K562 (cell line): Measurements from ENCODE around the gene STT3B. TPM values are rescaled to one million over a fixed set of nuclear protein-coding genes. Genes with fewer than 3 reads are reported as not detected.
A peak's percentile ranks its signal among the peaks of the same experiment; 100 is the strongest.

Experiments
- ADNP ChIP-seq: fragments of 200-800 bp; sonication (Bioruptor generic); IDR thresholded peaks from 2 replicates; pipeline ENCODE4 v1.6.1; 2016; ENCODE audit warnings: missing genetic modification characterization, missing compliant biosample characterization
- ARID1B ChIP-seq: fragments of 450-650 bp; IDR thresholded peaks from 2 replicates; pipeline ENCODE4 v1.6.1; 2016; ENCODE audit warnings: antibody characterized with exemption, mild to moderate bottlenecking, inconsistent platforms
- CBX3 ChIP-seq, 2 experiments: IDR thresholded peaks; 1 replicate in 1 of 2; 2 replicates in 1 of 2; pipeline ENCODE4 v1.6.1; 2012; ENCODE audit warnings: inconsistent platforms in 2 of 2, low read length in 2 of 2, borderline replicate concordance in 1 of 2, control low read depth in 1 of 2
- FOXP1 ChIP-seq: sonication (generic); formaldehyde crosslinking; IDR thresholded peaks from 2 replicates; pipeline ENCODE4 v1.8.0; 2022; ENCODE audit warnings: mild to moderate bottlenecking, missing genetic modification reagents
- HDAC1 ChIP-seq, 2 experiments: fragments of 450-650 bp; IDR thresholded peaks; 2 replicates each; pipeline ENCODE4 v1.6.1; 2016 to 2017; ENCODE audit warnings: inconsistent platforms in 1 of 2, mild to moderate bottlenecking in 1 of 2, moderate library complexity in 1 of 2
- HDAC3 ChIP-seq: fragments of 450-650 bp; IDR thresholded peaks from 2 replicates; pipeline ENCODE4 v1.6.1; 2018; ENCODE audit warnings: borderline replicate concordance, mild to moderate bottlenecking, moderate library complexity; ENCODE audit not compliant: partially characterized antibody
- HSF4 ChIP-seq: fragments of 250-450 bp; sonication (Bioruptor Pico); IDR thresholded peaks from 2 replicates; pipeline ENCODE4 v2.1.2; 2022; ENCODE audit warnings: mild to moderate bottlenecking, moderate library complexity, borderline replicate concordance
- MED1 ChIP-seq: sonication (generic); formaldehyde crosslinking; IDR thresholded peaks from 2 replicates; pipeline ENCODE4 v1.8.1; 2023; ENCODE audit warnings: missing genetic modification reagents, borderline replicate concordance
- NFYB ChIP-seq: IDR thresholded peaks from 2 replicates; pipeline ENCODE4 v1.6.1; 2011; ENCODE audit warnings: mild to moderate bottlenecking, moderate library complexity; ENCODE audit not compliant: insufficient read length; ENCODE audit errors: extremely low read depth
- ZKSCAN8 ChIP-seq: fragments of 200-800 bp; sonication (Bioruptor generic); IDR thresholded peaks from 2 replicates; pipeline ENCODE4 v1.6.1; 2016; ENCODE audit warnings: missing genetic modification characterization, missing compliant biosample characterization
- ZNF143 ChIP-seq: sonication (generic); formaldehyde crosslinking; IDR thresholded peaks from 2 replicates; pipeline ENCODE4 v1.9.0; 2022; ENCODE audit warnings: mild to moderate bottlenecking, missing genetic modification reagents
- ZNF316 ChIP-seq: fragments of 450-650 bp; IDR thresholded peaks from 2 replicates; pipeline ENCODE4 v1.6.1; 2016
- ZNF436 ChIP-seq: fragments of 250-450, 450-650 bp; sonication (Bioruptor Pico); formaldehyde crosslinking; IDR thresholded peaks from 2 replicates; pipeline ENCODE4 v1.7.0; 2020; ENCODE audit warnings: mild to moderate bottlenecking
- ZNF76 ChIP-seq: fragments of 250-450 bp; sonication (Bioruptor Pico); IDR thresholded peaks from 2 replicates; pipeline ENCODE4 v1.4.0; 2020; ENCODE audit warnings: mild to moderate bottlenecking, moderate library complexity, borderline replicate concordance
- ZSCAN29 ChIP-seq: fragments of 450-650 bp; IDR thresholded peaks from 2 replicates; pipeline ENCODE4 v1.6.1; 2017
- polyA plus RNA-seq, 8 experiments: library from polyadenylated mRNA; depleted of rRNA in 4 of 8; stranded (reverse) in 5 of 8; unstranded in 3 of 8; fragments of >200 nt; fragmentation: Nextera tagmentation in 2 of 8; fragmentation: Illumina TruSeq in 1 of 8; extraction: Ambion mirVana in 2 of 8; extraction: Trizol in 1 of 8; gene quantifications; 2 replicates each; pipeline versions ENCODE4 v1.2.1 to v1.2.3, GENCODE V29; 2011 to 2014; ENCODE audit warnings: inconsistent platforms in 1 of 8, missing spikeins in 1 of 8
- total RNA-seq, 7 experiments: library from RNA; depleted of rRNA in 6 of 7; stranded (reverse); fragments of >200 nt in 6 of 7; fragmentation: Illumina TruSeq in 2 of 7; extraction: Trizol in 2 of 7; gene quantifications; 2 replicates each; pipeline versions ENCODE4 v1.2.1 to v1.2.3, GENCODE V29; 2011 to 2021; ENCODE audit warnings: low replicate concordance in 1 of 7
- TF ChIP-seq, protein P1 (sequence below): fragments of 450-650 bp; IDR thresholded peaks from 2 replicates; pipeline ENCODE4 v1.6.1; 2014; ENCODE audit warnings: low read depth, mild to moderate bottlenecking, moderate library complexity, borderline replicate concordance
- TF ChIP-seq, protein P2 (sequence below): fragments of 450-650 bp; IDR thresholded peaks from 2 replicates; pipeline ENCODE4 v1.6.1; 2016; ENCODE audit warnings: low read depth, mild to moderate bottlenecking, moderate library complexity
- TF ChIP-seq, protein P3 (sequence below): sonication (generic); formaldehyde crosslinking; IDR thresholded peaks from 2 replicates; pipeline ENCODE4 v1.8.0; 2022; ENCODE audit warnings: mild to moderate bottlenecking, missing genetic modification reagents
- TF ChIP-seq, protein P4 (sequence below): fragments of 450-650 bp; conservative IDR thresholded peaks from 2 replicates; pipeline ENCODE4 v1.6.1; 2016; ENCODE audit warnings: missing genetic modification characterization, low read depth, mild to moderate bottlenecking, control low read depth, missing compliant biosample characterization

Gene STT3B
- total and polyA plus RNA-seq, 9 of the 15 experiments (the other 6 are each of a cell fraction or from before 2014, with no cell fraction given): 22.4 to 147 (median 100) TPM

DNA sequence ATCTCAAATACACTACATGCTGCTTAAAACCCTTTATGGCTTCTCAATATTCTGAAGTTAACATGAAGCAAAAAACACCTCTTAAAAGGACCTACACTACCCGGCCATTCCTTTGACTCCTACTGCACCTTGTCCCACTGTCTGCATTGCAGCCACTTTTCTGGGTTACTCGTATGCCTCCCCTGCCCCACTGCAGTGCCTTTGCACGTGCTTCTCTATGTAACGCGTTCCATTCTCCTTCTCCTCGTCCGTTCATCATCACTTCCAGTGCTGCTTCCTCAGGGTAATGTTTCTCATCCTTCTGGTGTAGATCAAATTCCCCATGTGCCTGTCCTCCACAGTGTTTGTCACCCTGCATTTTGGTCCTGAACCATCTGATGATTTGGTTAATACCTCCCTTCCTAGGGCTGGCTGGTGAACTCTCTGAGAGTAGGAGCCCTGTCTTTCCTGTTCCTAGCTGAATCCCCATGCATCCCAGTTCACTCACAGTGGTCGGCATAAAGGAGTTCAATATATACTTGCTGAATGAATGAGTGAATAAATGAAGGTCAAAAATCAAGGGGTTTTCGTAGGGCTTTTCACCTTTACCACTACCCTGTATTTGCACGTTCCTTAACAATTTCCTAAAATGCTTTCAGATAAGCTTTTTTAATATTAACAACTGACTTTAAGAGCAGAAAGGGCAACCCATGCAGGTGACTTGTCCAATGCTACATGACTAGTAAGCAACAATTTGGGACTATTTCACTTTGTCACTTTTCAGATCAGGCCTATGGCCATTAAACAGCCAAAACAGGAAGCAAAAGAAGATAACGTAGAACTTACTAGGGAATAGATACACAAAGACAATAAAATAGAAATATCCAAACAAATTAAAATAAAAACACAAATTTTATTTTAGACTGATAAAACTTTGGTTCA, 2.4 kb upstream of the STT3B start (continued):
- TF ChIP-seq ZNF76 (no peak), NFYB (no peak), ADNP (no peak; the same call in 1 of the 2 replicates), ZSCAN29 (no peak), ZNF436 (CRISPR knock-in tag) (no peak), MED1 (CRISPR knock-in tag) (no peak), ZKSCAN8 (CRISPR knock-in tag) (no peak), HDAC1 (IDR thresholded peaks at IDR 0.05) (peak in 1 of 2 experiments; percentile 28; a peak in 1 of 4 replicates), ZNF143 (CRISPR knock-in tag) (no peak), HSF4 (CRISPR knock-in tag) (no peak), ARID1B (peak; percentile 14; the same call in 1 of the 2 replicates), HDAC3 (peak; percentile 19), CBX3 (IDR thresholded peaks at IDR 0.05; ENCODE audit: borderline replicate concordance in 1 of 2, low read length in 2 of 2) (peak in 1 of 2 experiments; percentile 35; a peak in 1 of 3 replicates), ZNF316 (no peak), FOXP1 (CRISPR knock-in tag) (no peak)
- TF ChIP-seq, protein P1, sequence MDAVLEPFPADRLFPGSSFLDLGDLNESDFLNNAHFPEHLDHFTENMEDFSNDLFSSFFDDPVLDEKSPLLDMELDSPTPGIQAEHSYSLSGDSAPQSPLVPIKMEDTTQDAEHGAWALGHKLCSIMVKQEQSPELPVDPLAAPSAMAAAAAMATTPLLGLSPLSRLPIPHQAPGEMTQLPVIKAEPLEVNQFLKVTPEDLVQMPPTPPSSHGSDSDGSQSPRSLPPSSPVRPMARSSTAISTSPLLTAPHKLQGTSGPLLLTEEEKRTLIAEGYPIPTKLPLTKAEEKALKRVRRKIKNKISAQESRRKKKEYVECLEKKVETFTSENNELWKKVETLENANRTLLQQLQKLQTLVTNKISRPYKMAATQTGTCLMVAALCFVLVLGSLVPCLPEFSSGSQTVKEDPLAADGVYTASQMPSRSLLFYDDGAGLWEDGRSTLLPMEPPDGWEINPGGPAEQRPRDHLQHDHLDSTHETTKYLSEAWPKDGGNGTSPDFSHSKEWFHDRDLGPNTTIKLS: no peak
- TF ChIP-seq, protein P2, sequence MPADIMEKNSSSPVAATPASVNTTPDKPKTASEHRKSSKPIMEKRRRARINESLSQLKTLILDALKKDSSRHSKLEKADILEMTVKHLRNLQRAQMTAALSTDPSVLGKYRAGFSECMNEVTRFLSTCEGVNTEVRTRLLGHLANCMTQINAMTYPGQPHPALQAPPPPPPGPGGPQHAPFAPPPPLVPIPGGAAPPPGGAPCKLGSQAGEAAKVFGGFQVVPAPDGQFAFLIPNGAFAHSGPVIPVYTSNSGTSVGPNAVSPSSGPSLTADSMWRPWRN: no peak
- TF ChIP-seq, protein P3, sequence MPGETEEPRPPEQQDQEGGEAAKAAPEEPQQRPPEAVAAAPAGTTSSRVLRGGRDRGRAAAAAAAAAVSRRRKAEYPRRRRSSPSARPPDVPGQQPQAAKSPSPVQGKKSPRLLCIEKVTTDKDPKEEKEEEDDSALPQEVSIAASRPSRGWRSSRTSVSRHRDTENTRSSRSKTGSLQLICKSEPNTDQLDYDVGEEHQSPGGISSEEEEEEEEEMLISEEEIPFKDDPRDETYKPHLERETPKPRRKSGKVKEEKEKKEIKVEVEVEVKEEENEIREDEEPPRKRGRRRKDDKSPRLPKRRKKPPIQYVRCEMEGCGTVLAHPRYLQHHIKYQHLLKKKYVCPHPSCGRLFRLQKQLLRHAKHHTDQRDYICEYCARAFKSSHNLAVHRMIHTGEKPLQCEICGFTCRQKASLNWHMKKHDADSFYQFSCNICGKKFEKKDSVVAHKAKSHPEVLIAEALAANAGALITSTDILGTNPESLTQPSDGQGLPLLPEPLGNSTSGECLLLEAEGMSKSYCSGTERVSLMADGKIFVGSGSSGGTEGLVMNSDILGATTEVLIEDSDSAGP (CRISPR knock-in tag): no peak
- TF ChIP-seq, protein P4, sequence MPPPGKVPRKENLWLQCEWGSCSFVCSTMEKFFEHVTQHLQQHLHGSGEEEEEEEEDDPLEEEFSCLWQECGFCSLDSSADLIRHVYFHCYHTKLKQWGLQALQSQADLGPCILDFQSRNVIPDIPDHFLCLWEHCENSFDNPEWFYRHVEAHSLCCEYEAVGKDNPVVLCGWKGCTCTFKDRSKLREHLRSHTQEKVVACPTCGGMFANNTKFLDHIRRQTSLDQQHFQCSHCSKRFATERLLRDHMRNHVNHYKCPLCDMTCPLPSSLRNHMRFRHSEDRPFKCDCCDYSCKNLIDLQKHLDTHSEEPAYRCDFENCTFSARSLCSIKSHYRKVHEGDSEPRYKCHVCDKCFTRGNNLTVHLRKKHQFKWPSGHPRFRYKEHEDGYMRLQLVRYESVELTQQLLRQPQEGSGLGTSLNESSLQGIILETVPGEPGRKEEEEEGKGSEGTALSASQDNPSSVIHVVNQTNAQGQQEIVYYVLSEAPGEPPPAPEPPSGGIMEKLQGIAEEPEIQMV (tag): no peak
